ENCODE results near the gene OXCT2. TPM values are rescaled to one million over a fixed set of nuclear protein-coding genes. Genes with fewer than 3 reads are reported as not detected.

OXCT2 gene
- total and polyA plus RNA-seq, 2 of the 13 experiments (the other 11 are each of a cell fraction or from before 2014, with no cell fraction given): 0.21 to 0.33 TPM

GRCh38 chr1:39753132-39754025 lies 17.8 kb downstream of the OXCT2 start:
- H4K20me1 ChIP-seq (ENCODE audit: insufficient read depth, low read length): no peaks in the 10 kb centered on the region
- WGBS (ENCODE audit: low lambda C conversion rate): 76% methylated on average over 12 of the region's 16 CpGs
- no TSS peak for BruUV-seq (replicated peaks)
- ChIA-PET POLR2A (no interaction called here), CTCF (ENCODE audit: low intra/inter-chr PET ratio, low total read pairs) (no interaction called here)
- DNase-seq (ENCODE audit: low spot score) (no peak), ATAC-seq (no peak), FAIRE-seq (no peak)
- intact Hi-C loops (cut with micrococcal nuclease; ENCODE audit: unreplicated experiment): no loop called here
- H3K9me3 ChIP-seq (ENCODE audit: low read length): no peaks in the 10 kb centered on the region
- no peak overlapping the region for H3K9ac ChIP-seq (ENCODE audit: insufficient read depth, low read depth, low read length)
- in situ Hi-C loops (cut with HindIII; ENCODE audit: extremely low pct_ligation_motif_present, low pct_unique_long_range_greater_than_20kb): no loop called here
- no peak overlapping the region for H3K4me3 ChIP-seq (replicated peaks in 1 of 3; ENCODE audit: insufficient read depth in 1 of 3, low read depth in 2 of 3, low read length in 3 of 3)
- no peaks in the 10 kb centered on the region for H3K27me3 ChIP-seq (ENCODE audit: control insufficient read depth in 1 of 2, insufficient read depth in 2 of 2, low read length in 2 of 2)
- no peak overlapping the region for H2AFZ ChIP-seq (ENCODE audit: low read length)
- H3K36me3 ChIP-seq (replicated peaks in 1 of 2; ENCODE audit: control insufficient read depth in 1 of 2, insufficient read depth in 2 of 2, low read length in 2 of 2): peaks cover 5 to 50% of the 10 kb centered on the region in 2 experiments; a peak in 4 of 5 replicates
- TF ChIP-seq ZNF354B (CRISPR knock-in tag; IDR thresholded peaks at IDR 0.05) (no peak), CBFB (CRISPR knock-in tag; IDR thresholded peaks at IDR 0.05) (no peak), MTA1 (CRISPR knock-in tag; IDR thresholded peaks at IDR 0.05; ENCODE audit: borderline replicate concordance) (no peak), SRF (IDR thresholded peaks at IDR 0.05; ENCODE audit: low read depth, low read length) (no peak), ZNF350 (CRISPR knock-in tag; IDR thresholded peaks at IDR 0.05; ENCODE audit: borderline replicate concordance, low read depth) (no peak), ADNP (CRISPR knock-in tag; IDR thresholded peaks at IDR 0.05) (no peak), DNMT1 (CRISPR knock-in tag; IDR thresholded peaks at IDR 0.05) (no peak)
- no peak overlapping the region for H3K4me2 ChIP-seq (ENCODE audit: low read depth, low read length)
- H3K4me1 ChIP-seq (ENCODE audit: insufficient read depth, low read length): no peaks in the 10 kb centered on the region
- no peaks in the 10 kb centered on the region for H3K79me2 ChIP-seq (ENCODE audit: insufficient read depth, low read length)
- no peak overlapping the region for H3K27ac ChIP-seq (ENCODE audit: extremely low read length, insufficient read depth, low read length)

- no peak for DNase-seq (ENCODE audit: low spot score)
- H3K27me3 ChIP-seq (ENCODE audit: control insufficient read depth in 1 of 2, insufficient read depth in 2 of 2, low read length in 2 of 2): no peaks in the 10 kb centered on the region
- no peak overlapping the region for H3K4me3 ChIP-seq (replicated peaks in 1 of 3; ENCODE audit: insufficient read depth in 1 of 3, low read depth in 2 of 3, low read length in 3 of 3)
- no peak overlapping the region for H3K9ac ChIP-seq (ENCODE audit: insufficient read depth, low read depth, low read length)
- no peaks in the 10 kb centered on the region for H3K4me1 ChIP-seq (ENCODE audit: insufficient read depth, low read length)
- intact Hi-C loops (cut with micrococcal nuclease; ENCODE audit: unreplicated experiment): no loop called here
- no peaks in the 10 kb centered on the region for H3K79me2 ChIP-seq (ENCODE audit: insufficient read depth, low read length)
- H3K36me3 ChIP-seq (replicated peaks in 1 of 2; ENCODE audit: control insufficient read depth in 1 of 2, insufficient read depth in 2 of 2, low read length in 2 of 2): peaks cover 5 to 53% of the 10 kb centered on the region in 2 experiments; a peak in 4 of 5 replicates
- in situ Hi-C loops (cut with HindIII; ENCODE audit: extremely low pct_ligation_motif_present, low pct_unique_long_range_greater_than_20kb): no loop called here
- ChIA-PET POLR2A (no interaction called here), CTCF (ENCODE audit: low intra/inter-chr PET ratio, low total read pairs) (no interaction called here)
- no peaks in the 10 kb centered on the region for H4K20me1 ChIP-seq (ENCODE audit: insufficient read depth, low read length)
- no peak for ATAC-seq
- TF ChIP-seq, protein P1, sequence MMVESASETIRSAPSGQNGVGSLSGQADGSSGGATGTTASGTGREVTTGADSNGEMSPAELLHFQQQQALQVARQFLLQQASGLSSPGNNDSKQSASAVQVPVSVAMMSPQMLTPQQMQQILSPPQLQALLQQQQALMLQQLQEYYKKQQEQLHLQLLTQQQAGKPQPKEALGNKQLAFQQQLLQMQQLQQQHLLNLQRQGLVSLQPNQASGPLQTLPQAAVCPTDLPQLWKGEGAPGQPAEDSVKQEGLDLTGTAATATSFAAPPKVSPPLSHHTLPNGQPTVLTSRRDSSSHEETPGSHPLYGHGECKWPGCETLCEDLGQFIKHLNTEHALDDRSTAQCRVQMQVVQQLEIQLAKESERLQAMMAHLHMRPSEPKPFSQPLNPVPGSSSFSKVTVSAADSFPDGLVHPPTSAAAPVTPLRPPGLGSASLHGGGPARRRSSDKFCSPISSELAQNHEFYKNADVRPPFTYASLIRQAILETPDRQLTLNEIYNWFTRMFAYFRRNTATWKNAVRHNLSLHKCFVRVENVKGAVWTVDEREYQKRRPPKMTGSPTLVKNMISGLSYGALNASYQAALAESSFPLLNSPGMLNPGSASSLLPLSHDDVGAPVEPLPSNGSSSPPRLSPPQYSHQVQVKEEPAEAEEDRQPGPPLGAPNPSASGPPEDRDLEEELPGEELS (CRISPR knock-in tag; IDR thresholded peaks at IDR 0.05): no peak
- TF ChIP-seq MNT (IDR thresholded peaks at IDR 0.05): peak; percentile 46; the same call in 1 of the 2 replicates
- no peak for TF ChIP-seq ZSCAN21 (CRISPR knock-in tag; IDR thresholded peaks at IDR 0.05; ENCODE audit: borderline replicate concordance)
- no peak for TF ChIP-seq FOXA3 (CRISPR knock-in tag; IDR thresholded peaks at IDR 0.05)
- TF ChIP-seq ISL2 (CRISPR knock-in tag; IDR thresholded peaks at IDR 0.05): no peak
- no peak for TF ChIP-seq POLR2A (IDR thresholded peaks at IDR 0.05; ENCODE audit: insufficient read depth in 1 of 2, low read depth in 2 of 2, low read length in 2 of 2)
- 68% methylated on average over 6 of the region's 6 CpGs for WGBS (ENCODE audit: low lambda C conversion rate)
- no peak for FAIRE-seq
- H3K4me2 ChIP-seq (ENCODE audit: low read depth, low read length): no peak overlapping the region
- H2AFZ ChIP-seq (ENCODE audit: low read length): no peak overlapping the region
- H3K9me3 ChIP-seq (ENCODE audit: low read length): no peaks in the 10 kb centered on the region
- BruUV-seq (replicated peaks): no TSS peak
- no peak overlapping the region for H3K27ac ChIP-seq (ENCODE audit: extremely low read length, insufficient read depth, low read length)
Measured at GRCh38 chr1:39752703-39753102, 18.4 kb downstream of the OXCT2 start.
